GM19238 (cell line): ENCODE results near the gene FGF14.
"Not testable (repeated sequence)": the region's sequence is repeated elsewhere in the genome, so short reads cannot be mapped to it uniquely, and the experiment has no call there.

Experiments used
- DNase-seq: peaks from one replicate; pipeline ENCODE4 v3.0.0; 2011; ENCODE audit warnings: low spot score; ENCODE audit not compliant: insufficient read length

FGF14 gene

DNA sequence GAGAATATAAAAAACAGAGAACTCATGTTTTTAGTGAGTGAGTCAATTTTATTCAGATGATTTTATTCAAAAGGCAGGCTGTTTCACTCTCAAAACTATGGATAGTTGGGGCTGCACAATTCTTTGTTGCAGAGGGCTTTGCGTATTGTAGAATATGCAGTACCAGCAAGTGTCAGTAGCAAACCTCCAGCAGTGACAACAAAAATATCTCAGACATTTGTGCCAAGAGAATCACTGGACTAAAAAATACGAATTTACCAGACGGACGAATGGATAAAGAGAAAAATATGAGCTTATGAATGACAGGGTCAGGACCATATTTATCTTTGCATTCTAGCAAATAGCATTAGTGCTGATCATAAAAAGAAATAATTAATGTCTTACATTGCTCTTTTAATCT is 359.1 kb downstream of the FGF14 start:
- DNase-seq: no peak

- no peak for DNase-seq
Measured at GRCh38 chr13:102041544-102041943, 360.3 kb downstream of the FGF14 start.

DNA sequence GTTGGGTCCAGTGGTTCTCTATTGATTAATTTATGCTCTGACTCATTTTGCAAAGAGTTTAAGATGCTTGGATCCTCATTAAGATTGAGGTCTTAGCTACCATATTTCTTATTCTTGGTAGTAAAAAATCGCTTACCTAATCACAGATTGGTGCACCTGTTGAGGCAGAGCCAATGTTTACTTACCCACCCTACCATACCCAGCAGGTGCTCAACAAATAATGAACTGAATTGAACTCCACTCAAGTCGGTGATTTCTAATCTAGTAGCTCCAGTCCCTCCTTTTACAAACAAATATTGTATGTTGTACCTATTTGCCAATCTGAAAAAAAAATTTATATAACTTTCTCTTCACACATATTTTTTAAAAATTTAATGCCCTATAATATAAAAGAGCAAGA is 361.0 kb downstream of the FGF14 start:
- DNase-seq: no peak

GRCh38 chr13:102039264-102039663 is 362.6 kb downstream of the FGF14 start:
- no peak for DNase-seq

DNA sequence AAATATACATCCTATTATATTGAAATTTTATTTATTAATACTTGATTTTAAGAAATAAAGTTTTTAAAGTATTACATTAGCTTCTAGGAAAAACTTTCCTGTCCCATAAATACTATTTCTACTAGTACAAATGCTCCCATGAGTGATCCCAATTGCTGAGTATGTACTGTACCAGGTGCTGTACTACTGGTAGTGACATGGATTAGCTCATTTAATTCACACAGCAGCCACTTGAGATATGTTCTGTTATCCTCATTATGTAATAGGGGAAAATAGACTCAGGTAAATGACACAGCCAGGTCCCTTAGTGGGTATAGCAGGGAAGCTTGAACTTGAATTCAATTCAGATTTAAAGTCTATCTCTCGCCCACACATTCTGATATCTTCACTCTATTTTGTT is 363.1 kb downstream of the FGF14 start:
- DNase-seq: no peak

DNA sequence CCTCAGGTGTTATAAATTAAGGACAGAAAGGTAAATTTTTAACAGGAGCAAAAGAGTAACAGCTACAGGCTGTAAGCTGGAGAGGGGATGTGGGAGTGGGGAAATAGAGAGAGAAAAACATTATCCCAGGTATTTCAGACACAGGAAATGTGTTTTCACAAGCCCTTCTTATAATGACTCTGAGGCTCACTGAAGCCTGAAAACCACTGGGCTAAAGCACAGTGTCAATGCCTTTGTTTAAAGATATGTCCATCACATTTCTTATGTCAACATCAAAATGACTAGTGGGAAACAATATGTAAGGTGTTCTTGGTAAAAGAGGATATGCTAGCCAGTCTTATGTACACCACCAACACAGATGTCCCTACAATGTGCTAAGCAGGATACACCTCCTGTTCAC is 365.9 kb downstream of the FGF14 start:
- DNase-seq: no peak

- DNase-seq: no peak
Measured at GRCh38 chr13:102033857-102034331, 368.0 kb downstream of the FGF14 start.

DNA sequence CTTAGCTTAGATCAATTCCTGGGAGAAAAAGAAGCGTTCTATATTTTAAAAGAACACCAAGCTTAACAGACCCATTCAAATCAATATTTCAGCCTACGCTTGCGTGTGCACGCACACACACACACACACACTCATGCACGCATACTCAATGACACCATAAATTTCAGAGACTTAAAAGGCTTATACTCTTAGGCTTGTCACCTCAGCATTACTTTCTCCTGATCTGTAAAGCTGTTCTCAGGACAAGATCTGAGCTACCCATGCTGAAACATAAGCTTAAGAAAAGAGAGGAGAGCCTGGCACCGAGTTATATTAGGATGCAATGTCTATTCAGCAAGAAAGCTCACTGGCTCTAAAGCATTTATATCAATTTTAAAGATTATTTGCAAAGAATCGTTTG is 368.5 kb downstream of the FGF14 start:
- no peak for DNase-seq

GRCh38 chr13:102028868-102029267 is 373.0 kb downstream of the FGF14 start:
- DNase-seq: no peak

- no peak for DNase-seq
Measured at GRCh38 chr13:102028206-102028605, 373.6 kb downstream of the FGF14 start.

GRCh38 chr13:102021777-102022176 is 380.1 kb downstream of the FGF14 start:
- no peak for DNase-seq

DNA sequence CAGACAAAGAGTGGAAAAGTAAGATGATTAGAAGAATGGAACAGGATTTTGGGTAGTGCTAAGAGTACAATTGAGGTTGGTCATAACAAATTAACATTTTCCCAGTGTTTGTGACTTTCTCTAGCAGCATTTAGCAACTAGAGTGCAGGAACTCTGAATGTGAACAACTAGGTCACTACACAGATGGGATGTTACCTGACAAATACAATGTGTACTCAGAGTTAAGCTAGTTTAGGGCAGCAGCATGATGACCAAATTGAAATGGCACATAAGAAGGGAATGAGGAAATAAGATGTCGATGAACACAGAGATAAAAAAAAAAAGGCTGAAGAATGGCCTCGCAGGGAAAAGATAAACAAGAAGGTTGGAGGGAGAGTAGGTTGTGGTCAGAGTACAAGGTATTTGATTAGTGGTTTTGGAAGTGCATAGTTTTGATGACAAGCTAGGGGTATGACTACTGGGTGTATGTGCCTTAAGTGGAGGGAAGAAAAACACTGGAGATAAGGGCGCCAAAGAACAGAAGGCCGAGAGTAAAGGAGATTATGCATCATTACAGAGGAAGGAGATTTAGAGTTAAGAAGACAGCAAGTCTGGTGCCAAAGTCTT is 381.1 kb downstream of the FGF14 start:
- DNase-seq: no peak

DNA sequence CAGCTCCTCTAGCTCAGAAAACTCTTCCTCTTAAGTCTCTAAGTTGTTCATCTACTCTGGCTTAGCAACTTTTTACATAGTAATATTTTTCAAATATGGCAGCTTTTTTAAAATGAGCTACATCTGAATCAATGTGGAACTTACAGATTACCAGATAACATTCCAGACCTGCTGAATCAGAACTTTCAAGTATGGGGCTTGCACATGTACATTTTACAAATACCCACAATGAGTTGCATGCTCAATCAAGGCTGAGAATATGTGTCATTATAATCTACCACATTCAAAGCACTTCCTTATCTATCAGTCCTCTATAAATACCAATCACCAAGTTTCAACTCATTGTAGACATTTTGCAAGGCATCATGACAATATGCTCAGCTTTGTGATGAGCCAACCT is 383.1 kb downstream of the FGF14 start:
- no peak for DNase-seq

GRCh38 chr13:102017248-102017647 is 384.6 kb downstream of the FGF14 start:
- no peak for DNase-seq

GRCh38 chr13:102012299-102013293 is 389.3 kb downstream of the FGF14 start:
- DNase-seq: no peak

DNA sequence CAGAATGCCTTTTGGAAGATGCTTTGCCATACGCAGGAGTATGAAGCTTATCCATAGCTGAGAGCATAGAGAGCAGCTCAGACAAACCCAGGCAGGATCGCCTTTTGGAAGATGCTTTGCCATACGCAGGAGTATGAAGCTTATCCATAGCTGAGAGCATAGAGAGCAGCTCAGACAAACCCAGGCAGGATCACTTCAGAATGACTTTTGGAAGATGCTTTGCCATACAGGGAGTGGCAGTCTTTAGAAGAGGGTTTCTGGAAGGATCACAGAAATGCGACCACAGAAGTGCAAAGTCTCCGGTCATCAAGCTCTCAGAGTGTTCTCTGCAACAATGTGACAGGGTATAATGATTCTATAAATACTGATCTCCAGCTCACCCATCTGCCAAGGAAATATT is 390.4 kb downstream of the FGF14 start:
- not testable (repeated sequence) for DNase-seq

DNA sequence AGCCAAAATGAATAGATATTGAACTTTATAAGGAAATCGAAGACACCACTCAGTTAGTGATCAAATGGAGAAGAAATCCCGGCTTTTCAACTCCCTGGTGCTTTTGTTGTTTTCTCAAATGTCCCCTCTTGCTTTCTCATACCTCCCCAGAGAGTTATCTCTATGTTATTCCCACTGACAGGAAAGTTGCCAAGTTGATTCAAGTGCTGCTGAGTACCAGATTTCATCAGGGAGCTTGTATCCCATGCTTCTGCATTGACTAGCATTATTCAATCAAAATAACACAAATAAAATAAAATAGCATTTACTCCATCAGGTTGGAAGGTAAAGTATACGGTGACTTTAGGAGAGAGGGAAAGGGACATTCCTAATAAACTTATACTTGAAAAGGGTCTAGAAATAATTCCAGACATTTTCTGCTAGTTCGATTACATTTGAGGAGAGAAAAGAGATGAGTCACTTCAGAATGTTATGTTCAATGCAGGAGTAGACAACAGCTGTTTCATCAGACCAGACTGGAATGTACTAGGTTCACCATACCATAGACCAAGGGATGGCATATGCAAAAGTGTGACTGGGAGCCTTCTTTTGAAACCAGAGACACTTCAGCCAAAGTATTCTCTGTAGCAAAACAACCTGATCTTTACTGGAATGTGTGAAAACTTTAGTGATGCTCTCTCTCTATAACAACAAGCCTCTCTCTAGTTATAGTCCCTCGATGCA is 397.8 kb downstream of the FGF14 start:
- no peak for DNase-seq

DNA sequence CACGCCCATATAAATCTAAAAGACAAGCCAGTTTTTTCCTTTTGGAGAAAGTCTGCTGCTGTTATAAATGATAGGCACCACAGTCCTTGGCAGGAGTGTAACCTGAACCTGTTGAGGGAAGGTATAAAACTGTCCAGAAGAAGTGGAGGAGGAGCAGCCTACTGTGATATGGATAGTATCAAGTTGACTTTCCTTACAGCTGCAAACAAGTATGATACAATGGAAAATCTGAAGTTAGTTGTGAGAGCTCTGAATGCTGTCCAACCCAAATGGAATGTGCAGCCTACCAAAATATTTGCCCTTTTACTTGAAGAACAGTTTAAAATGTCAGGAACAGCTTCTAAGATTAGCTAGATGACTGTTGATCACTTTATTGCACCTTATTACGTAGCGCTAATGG is 399.6 kb downstream of the FGF14 start:
- DNase-seq: no peak

- no peak for DNase-seq
Measured at GRCh38 chr13:102000764-102001163, 401.1 kb downstream of the FGF14 start.

DNA sequence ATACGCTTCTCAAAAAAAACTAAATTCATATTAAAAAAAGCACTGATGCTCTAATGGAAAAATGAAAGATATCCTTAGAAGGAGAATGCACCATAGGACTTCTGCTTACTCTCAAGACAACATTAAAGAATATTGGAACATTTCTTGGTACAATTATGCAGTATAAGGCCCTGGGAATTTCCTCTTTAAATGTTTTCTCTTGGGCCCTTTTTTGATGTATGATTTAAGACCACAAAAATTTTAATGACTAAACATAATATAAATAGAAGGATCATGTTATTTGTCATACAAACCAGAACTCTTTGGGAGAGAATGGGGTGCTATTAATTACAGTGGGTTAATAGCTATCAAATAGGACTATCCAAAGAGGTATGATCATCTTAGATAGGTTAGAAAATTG is 403.7 kb downstream of the FGF14 start:
- no peak for DNase-seq

- DNase-seq: no peak
Measured at GRCh38 chr13:101996954-101997353, 404.9 kb downstream of the FGF14 start.

DNA sequence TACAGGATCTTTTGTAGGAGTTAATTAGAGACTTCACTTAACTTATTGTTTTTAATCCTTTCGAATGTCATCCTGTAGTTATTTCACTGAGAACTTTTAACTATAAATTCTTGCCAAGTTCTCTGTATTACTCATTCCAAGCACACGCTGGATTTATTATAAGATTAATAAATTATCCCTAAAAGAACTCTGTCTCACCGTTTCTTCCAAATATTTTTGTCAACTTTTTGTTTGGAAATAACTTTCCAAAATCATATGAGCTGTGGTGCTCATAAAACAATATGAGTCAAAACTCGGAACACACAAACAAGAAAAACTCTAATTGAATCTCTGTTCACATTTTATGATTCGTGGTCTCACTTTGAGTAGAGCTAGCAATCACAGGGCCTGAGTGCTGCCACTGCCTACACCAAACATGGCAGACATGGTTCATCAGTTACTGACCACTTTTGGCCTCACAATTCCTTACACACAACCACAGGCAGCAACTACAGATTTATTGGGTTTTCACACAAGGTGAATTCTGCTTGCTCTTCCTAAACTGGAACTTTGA is 412.0 kb downstream of the FGF14 start:
- no peak for DNase-seq
